Nephron (organoid): ENCODE data around the gene NLRP7.

Experiments used
- H3K27ac Mint-ChIP-seq, 3 experiments: 2 replicates each; pipeline ENCODE4 v1.8.0; 2020; ENCODE audit warnings: mixed read lengths in 3 of 3, mild to moderate bottlenecking in 2 of 3, moderate library complexity in 1 of 3
- H3K27me3 Mint-ChIP-seq: 2 replicates; pipeline ENCODE4 v1.8.0; 2021; ENCODE audit warnings: low read depth, mild to moderate bottlenecking, moderate library complexity, mixed read lengths
- H3K36me3 Mint-ChIP-seq: 2 replicates; pipeline ENCODE4 v1.8.0; 2020; ENCODE audit warnings: low read depth, mixed read lengths
- H3K4me1 Mint-ChIP-seq: 2 replicates; pipeline ENCODE4 v1.8.0; 2020; ENCODE audit warnings: mixed read lengths
- H3K4me3 Mint-ChIP-seq, 3 experiments: 2 replicates each; pipeline ENCODE4 v1.8.0; 2020; ENCODE audit warnings: mild to moderate bottlenecking in 3 of 3, mixed read lengths in 3 of 3, moderate library complexity in 2 of 3
- H3K9me3 Mint-ChIP-seq: 2 replicates; pipeline ENCODE4 v1.8.0; 2020; ENCODE audit warnings: mixed read lengths
- CTCF ChIP-seq, 3 experiments: fragments of 200-600 bp; sonication (generic); IDR thresholded peaks; one replicate each; pipeline ENCODE4 v1.5.0; 2021; ENCODE audit warnings: antibody characterized with exemption in 3 of 3; ENCODE audit not compliant: unreplicated experiment in 3 of 3

Gene NLRP7

GRCh38 chr19:54875506-54875905 lies 71.8 kb downstream of the NLRP7 start:
- no peak overlapping the region for H3K27ac Mint-ChIP-seq
- H3K36me3 Mint-ChIP-seq = no peaks in the 10 kb centered on the region
- no peak overlapping the region for H3K4me3 Mint-ChIP-seq
- no peak for TF ChIP-seq CTCF (IDR thresholded peaks at IDR 0.05; ENCODE audit: unreplicated experiment in 3 of 3)
- H3K27me3 Mint-ChIP-seq = no peaks in the 10 kb centered on the region
- H3K9me3 Mint-ChIP-seq = peaks cover 55% of the 10 kb centered on the region
- no peaks in the 10 kb centered on the region for H3K4me1 Mint-ChIP-seq

GRCh38 chr19:54873990-54874389 lies 73.3 kb downstream of the NLRP7 start, which contains the start of gene FCAR:
TSS of gene FCAR (plus strand) at chr19:54874235. CDS start at chr19:54874290, 55 bp downstream.
- Mint-ChIP-seq H3K4me1 (no peaks in the 10 kb centered on the region), H3K27me3 (no peaks in the 10 kb centered on the region), H3K27ac (no peak within 1 kb of the TSS), H3K4me3 (no peak within 1 kb of the TSS), H3K9me3 (peaks cover 44% of the 10 kb centered on the region), H3K36me3 (no peaks in the 10 kb centered on the region)
- TF ChIP-seq CTCF (IDR thresholded peaks at IDR 0.05; ENCODE audit: unreplicated experiment in 3 of 3) = no peak
